GM19324 (cell line): ENCODE results near the gene TMEM30B.

Experiments
- ATAC-seq: cut with Tn5 transposase; IDR thresholded peaks from one replicate; pipeline ENCODE4 v1.9.1; 2021; ENCODE audit warnings: mild to moderate bottlenecking, moderate library complexity; ENCODE audit not compliant: unreplicated experiment, low FRiP score

TMEM30B gene

DNA sequence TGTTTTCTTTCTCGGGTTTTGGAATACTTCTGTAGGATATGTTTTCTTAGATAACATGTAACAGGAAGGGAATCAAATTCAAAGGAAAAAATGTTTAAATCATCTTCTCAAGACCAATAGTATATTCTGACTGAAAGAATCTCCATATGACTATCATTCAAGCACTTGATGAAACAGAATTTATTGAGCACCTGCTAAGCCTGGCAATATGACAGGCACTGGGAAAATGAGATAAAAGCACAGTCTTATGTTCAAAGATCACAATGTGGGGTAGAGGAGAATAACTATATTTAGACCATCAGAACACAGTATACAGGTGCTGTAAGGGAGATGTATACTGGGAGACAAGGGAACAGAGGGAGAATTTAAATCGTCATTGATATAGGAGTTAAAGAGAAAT is 19.1 kb upstream of the TMEM30B start:
- ATAC-seq: no peak

DNA sequence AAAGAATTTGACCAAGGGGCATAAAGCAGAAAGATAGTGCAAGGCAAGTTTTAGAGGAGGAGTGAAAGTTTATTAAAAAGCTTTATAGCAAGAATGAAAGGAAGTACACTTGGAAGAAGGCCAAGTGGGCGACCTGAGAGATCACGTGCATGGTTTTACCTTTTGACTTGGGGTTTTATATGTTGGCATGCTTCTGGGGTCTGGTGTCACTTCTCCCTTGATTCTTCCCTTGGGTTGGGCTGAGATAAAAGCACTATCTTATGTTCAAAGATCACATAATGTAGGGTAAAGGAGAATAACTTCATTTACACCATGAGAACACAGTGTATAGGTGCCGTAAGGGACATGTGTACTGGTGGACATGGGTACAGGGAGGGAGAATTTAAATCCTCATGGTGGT is 17.7 kb upstream of the TMEM30B start:
- no peak for ATAC-seq

DNA sequence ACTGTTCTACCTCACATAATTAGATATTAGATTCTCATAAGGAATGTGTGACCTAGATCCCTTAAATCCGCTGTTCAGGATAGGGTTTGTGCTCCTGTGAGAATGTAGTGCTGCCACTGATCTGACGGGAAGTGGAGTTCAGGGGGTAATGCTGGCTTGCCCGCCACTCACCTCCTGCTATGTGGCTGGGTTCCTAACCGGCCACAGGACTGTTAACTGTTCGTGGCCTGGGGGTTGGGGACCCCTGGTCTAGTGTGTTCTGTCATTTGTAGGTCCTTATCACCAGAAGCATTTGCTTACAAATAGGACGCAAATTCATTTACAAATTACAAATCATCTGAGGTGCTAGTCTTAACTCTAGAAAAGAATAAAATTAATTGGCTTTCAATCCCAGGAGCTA is 16.4 kb upstream of the TMEM30B start:
- ATAC-seq: no peak

DNA sequence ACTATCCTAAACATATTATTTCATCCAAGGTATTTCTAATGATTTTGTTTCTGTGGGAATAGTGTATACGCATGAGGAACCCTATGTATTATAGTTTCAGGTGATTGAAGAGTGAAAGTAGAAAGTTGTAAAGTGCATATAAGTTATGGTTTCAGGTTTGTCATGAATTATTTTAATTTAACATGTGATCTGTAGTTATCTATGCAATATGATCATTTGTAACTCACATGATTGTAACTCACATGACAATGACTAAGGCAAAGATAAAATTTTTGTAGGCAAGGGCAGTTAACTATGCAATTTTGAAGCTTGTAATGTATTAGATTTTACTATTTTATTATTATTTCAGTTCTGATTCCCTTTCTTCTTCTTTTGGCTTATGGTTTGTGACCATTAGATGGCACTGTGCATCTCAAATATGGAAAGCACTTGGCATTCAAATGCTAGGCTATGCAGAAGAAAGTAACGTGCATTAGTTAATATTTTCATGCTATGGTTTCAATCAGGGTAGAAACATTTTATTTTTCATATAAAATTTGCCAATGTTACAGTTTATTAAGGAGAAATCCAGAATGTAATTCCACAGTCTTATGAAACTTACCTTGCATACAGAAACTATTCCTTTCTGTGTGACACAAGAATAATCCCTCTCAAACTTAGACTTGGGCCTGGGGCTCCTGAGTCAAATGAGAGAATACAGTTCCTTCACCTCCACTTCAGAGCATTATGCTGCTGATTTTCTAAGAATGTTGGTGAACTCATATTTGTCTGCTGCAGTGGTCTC is 15.8 kb upstream of the TMEM30B start:
- no peak for ATAC-seq

DNA sequence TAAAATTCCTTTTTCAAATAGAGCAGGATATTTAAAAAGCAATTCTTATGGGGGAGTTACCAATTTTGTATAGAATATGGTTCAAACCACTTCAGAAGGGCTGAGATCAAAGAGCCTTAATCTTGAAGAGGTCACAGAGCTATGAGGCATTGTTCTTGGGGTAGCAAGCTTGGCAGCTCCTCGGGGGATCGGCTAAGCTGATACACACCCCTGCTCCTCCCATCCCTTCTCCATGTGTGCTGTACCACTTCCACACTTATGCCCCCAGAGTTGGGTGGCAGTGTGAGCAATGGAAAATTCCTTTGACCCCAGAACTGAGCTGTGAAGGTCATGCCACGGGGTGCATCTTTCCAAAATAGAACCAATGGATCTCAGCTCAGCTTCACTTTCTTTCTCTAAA is 15.0 kb upstream of the TMEM30B start:
- ATAC-seq: no peak

DNA sequence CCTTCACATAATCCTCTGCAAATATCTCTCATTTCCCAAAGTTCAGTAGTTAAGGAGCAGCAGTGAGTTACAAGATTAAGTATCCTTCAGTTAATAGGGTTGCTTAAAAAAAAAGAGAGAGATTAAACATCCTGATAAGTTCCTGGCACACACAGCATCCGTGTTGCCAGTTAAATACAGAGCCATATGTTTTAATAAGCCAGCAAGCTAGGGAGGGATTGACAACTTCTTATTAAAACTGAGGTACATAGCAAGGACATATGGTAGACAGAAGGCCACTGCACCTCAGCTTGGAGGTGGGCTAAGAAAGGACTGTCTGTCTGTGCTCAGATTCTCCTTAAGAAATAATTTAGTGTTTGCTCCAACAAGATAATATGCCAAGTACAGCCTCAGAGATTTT is 9.6 kb upstream of the TMEM30B start:
- ATAC-seq: no peak

DNA sequence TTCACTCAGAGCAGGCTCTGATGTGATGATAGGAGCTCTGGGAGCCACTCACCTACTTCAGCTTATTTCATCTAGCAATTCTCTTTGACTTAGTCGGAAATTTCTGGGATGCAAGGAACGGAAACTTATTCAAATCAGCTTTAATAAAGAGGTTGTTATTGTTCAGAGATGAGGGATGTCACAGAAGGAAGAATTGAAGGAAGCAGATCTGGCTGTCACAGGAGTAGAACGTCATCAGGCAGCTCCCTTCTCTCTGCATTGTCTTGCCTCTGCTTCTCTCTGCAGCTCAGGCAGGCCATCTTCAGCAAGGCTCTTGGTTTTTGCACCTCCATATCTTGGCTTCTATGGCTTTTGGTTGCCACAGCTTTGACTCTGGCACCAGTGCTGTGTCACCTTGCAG is 7.6 kb upstream of the TMEM30B start:
- ATAC-seq: no peak

DNA sequence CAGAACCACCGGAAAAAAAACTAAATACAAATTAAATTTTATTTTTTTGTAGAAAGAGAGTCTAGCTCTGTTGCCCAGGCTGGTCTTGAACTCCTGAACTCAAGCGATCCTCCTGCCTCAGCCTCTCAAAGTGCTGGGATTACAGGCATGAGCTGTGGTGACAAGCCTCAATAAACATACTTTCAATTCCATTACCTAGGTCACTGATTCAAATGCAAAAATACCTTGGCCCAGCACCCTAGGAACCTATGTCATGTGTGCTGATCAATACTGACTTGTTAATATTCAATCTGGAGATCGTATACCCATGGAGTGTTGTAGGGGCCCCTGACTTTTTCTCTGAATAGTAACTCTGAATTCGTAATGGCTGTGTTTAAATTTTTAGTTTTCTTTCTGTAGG is 7.1 kb upstream of the TMEM30B start:
- ATAC-seq: no peak

DNA sequence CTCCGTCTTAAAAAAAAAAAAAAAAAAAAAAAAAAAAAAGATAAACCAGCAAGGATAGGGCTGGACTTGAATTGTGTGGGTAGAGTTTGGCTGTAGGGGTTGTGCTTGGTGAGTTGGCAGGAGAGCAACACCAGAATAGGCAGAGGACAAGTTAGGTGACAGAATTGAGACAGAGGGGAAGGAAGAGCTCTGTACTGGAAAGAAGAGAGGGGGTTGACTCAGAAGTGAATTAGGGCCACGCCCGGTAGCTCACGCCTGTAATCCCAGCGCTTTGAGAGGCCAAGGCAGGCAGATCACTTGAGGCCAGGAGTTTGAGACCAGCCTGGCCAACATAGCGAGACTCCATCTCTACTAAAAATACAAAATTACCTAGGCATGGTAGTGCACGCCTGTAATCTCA is 6.1 kb upstream of the TMEM30B start:
- no peak for ATAC-seq

DNA sequence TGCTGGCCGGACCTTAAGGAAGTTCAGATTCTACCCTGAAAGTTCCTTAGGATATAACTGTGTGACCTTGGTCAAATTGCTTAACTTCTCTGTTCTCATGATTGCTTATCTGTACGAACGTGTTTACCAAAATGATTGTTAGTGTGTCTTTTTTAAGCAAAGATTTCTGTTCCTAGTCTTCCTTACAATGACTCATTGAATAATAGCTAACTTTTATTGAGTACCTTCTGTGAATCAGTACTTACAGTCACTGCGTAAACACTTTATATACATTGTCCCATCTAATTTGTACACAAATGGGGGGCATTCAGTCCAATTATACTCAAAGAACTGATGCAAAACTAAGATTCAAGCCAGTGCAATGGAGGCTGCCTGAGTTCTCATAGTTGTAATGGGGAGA is 4.2 kb upstream of the TMEM30B start:
- no peak for ATAC-seq

DNA sequence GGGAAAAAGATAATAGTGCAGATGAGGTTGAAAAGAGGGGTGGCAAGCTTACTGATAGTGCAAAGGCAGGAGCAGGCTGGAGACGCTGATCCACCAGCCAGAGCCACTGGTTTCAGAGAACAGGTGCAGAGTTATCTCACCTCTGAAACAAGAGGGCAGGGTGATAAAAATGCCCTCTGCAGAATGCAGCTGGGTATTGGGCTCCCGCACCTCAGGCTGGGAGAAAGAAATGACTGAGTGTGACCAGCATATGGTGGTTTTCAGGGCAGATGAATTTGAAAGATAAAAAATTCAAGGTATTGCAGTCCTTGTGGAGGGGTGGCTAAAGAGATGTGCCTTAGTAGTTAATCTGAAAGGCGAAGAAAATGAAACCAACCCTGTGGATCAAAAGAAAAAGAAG is 2.9 kb upstream of the TMEM30B start:
- no peak for ATAC-seq

DNA sequence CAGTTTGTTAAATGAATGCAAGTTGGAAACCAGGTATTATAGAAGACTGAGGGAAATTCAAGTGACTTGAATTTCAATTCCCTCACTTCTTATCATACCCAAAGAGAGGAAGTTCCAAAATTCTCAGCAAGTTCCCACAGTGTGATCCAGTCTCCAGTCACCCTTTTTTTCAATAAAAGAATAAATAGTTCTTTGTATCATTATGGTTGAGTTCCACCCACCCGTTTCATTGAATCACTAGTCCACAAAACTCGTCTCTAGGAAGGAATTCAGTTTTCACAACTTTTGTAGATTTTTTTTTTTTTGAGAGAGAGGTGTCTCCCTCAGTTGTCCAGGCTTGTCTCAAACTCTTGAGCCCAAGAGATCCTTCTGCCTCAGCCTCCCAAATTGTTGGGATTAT is 1.6 kb upstream of the TMEM30B start:
- no peak for ATAC-seq

DNA sequence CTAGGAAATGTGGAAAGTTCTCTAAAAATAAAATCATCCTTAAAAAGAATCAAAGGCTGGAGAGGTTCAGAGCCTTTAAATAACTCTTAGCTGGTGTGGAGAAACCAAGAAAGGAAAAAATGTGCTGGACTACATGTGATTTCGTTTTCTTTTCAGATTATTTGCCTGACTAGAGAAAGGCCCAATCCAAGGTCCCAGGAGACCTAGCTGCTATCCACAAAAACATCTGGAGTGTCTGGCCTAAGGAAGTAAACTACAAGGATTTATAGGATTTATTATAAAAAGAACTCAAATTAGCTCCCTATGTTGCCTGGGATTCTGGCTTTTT is 774 bp upstream of the TMEM30B start:
- ATAC-seq: no peak

DNA sequence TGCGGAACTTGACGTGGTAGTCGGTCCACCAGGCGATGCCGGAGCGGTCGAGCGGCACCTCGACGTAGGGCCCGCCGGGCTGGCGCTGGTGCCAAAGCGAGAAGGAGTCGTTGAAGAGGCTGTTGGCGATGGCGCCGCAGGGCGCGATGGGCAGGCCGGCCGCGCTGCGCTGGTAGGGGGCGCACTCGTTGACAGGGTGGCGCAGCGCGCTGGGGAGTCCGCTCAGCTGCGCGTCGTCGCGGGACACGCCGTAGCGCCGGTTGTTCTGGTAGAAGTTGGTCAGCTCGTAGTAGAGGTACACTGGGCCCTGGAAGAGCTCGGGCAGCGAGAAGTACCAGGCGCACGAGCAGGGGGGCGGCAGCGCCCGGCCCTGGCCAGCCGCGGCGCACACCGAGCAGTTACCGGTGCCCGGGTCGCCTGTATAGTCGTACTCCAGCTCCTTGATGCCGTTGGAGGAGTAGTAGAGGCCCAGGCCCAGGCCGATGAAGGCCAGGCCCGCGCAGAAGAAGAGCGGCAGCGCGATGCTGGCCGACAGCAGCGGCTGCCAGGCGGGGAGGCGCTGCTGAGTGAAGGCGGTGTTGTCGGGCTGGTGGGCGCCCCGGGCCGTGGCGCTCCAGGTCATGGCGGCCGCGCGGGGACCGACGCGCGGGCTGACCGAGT is 482 bp downstream of the TMEM30B start:
- no peak for ATAC-seq

DNA sequence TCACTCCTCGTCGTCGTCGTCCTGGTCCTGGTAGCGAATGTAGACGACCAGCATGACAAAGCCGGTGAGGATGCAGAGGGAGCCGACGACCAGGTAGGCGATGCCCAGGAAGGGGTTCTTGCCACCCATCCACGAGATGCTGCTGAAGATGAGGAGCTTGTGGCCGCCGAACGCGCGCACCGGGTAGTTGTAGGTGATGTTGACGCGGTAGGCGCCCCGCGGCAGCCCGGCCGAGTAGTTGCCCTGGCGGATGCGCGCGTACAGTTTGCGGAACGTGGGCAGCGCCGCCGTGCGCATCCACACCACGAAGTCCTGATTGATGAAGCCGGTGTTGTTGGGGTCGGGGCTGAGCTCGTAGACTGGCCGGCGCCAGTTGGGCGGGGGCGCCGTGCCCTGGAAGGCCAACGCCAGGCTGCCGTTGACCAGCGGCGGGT is 1.0 kb downstream of the TMEM30B start:
- ATAC-seq: no peak

DNA sequence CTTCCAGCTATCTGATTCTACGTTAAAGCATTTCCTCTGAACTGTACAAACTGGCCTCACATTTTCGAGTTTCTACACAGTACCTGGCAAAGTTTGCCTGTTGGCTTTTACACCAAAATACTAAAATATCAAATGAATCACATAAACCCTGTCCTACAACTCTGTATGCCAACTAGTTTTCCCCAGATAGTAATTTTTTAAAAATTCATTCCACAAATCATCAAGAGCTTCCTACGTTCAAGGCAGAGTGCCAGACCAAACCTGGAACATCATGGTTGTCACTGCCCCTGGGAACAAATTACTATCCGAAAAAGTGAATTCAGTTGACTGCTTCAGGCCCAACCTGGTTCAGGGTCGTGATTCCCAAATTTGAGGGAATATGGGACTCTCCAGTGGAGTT is 2.1 kb downstream of the TMEM30B start:
- ATAC-seq: no peak

DNA sequence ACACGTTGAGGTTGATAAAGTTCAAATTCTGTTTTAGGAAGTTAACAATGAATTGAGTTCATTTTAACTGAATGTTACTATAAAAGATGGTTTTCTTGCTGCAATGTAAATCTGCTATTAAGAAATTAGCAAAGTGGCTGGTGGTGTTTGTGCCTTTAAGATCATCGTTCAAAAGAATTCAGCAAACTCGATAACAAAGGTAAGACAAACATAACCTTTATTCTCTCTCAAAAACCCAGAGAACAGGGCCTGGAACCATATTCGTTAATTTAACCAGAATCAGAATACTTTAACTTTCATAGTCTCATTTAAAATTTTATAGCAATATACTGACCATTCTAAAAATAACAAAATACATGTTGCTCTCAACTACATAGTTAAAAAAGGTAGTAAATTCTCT is 3.4 kb downstream of the TMEM30B start:
- no peak for ATAC-seq

DNA sequence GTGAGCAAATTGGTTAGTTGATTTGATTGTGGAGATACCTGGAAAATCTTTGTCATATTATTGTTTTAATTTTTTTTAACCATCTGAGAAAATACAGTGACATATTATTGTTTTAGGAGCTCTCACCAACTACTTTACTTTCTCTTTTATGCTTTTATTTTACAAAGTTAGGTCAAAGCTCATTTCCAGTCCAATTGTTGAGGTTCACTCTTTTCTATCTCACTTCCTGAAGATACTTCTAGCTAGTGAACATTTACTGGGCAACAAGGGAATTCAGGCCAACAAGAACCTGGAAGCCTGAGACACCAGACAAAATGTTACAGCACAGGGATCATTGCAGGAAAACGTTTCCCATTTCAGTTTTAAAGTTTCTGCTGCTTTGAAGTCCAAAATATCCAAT is 3.9 kb downstream of the TMEM30B start:
- ATAC-seq: no peak

DNA sequence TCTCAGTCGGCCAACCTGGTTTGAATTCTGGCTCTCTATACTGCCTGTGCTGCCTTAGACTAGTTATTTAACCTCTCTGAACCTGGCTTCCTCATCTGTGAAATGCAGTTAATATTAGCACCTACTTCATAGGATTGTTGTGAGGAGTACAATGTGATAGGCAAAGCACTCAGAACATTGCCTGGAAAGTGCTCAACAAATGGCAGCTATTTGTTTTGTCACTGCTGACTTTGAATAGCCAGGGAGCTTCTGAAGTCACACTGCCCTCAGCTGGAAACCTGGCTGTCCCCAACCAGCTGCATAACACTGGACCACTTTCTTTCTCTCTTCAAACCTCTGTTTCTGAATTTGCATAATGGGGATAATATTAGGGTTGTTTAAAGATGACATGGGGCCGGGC is 9.6 kb downstream of the TMEM30B start:
- ATAC-seq: no peak

DNA sequence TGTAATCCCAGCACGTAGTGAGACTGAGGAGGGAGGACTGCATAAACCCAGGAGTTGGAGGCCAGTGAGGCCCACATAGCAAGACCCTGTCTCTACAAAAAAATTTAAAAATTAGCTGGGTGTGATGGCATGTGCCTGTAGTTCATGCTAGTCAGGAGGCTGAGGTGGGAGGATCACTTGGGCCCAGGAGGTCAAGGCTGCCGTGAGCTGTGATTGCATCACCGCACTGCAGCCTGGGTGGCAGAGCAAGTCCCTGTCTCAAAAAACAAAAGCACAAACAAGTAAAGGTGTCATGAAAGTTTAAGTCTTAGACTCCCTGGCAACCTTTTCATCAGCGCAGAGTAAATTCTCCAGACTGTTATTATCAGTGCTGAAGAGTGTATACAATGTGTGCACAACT is 10.4 kb downstream of the TMEM30B start:
- no peak for ATAC-seq

DNA sequence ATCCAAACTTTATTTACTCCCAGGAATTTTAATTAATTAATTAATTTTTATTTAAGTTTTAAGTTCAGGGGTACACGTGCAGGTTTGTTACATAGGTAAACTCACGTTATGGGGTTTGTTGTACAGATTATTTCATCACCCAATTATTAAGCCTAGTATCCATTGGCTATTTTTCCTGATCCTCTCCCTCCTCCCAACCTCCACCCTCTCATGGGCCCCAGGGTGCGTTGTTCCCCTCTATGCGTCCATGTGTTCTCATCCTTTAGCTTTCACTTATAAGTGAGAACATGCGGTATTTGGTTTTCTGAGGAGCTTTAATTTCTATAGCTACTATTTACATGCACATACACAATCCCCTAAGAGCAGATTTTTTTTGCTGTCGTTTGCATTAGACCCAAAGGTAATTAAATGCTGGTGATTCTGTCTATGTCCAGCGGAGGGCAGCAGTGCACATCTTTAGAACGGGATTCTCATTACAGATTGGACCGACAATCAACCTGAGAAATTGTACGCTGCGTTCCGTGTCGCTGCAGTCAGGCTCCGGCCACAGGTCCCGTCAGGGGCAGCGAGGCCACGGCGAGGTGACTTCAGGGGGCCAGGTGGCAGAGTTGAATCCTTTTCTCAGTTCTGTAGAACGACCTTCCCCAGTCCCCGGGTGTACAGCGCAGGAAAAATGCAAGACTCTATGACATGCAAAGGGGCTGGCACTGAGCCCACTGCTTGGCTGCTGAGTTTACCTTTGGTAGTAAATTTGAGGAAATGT is 11.6 kb downstream of the TMEM30B start:
- peak; percentile 76 for ATAC-seq

DNA sequence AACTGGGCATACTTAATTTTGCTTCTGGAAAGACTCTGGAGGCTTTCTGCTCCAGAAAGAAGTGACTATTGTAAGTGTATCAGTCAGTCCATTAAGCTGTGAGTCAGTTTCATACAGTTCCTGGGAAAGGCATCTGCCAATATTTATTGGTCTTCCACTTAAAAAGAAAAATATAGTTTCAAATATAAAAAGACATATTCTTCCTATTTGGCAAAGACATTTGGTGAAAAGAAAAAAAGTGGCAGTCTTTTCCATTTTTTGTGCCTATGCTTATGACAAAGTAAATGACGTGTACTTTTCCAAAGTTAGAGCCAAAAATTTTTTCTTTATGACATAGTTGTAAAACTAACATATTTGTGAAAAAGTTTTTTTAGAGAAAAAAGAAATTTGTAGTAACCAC is 12.3 kb downstream of the TMEM30B start:
- no peak for ATAC-seq
